Stimulated activated CD4-positive, alpha-beta T cell treated with anti-CD3 and anti-CD28 coated beads, TNF-alpha, amount 100 ng/mL, for 1 hour (primary cell): Measurements from ENCODE around the gene SCAF11.
"Not testable (repeated sequence)": the region's sequence is repeated elsewhere in the genome, so short reads cannot be mapped to it uniquely, and the experiment has no call there.

Experiments used
- DNase-seq, 3 donors: peaks; one replicate each; pipeline ENCODE4 v3.0.0-alpha.2; 2020; ENCODE audit warnings: low read depth in 3 of 3, low spot score in 1 of 3

Gene SCAF11

DNA sequence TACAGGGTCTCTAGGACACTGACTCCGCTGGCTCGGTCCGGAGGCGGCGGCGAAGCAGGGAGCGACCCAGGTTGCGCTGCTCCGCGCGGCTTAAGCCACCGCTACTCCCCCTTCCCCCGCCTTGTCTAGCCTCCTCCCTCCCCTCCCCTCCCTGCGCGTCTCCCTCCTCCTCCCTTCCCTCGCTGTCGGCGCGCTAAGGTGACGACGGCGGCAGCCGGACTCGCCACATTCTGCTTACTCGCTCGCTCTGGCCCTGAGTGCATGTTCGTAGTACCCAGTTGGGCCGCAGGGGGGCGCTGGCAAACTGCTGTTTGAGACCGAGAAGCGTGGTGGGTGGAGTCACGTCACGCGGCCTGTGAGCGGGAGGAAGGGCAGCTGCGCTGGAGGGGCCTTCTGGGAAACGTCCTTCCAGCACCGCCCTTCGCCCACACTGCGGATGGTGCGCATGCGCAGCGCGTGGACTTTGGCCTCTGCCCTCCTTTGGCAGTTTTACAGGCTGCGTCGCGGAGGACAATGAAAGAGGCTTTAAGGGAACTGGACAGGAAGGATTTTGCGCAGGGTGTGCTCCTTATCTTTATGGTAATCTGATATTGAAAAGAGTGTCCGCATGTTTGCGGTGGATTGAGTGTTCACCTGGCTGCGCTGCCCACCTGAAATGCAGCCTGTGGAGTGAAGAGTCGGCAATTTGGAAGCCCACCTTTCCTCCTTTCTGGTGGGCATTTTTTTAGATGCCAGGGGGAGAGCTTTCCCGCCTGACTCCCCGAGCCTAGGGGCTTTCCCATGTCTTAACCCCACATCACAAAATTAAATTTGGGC, at the start of gene SCAF11:
SCAF11 (minus strand) TSS at position 107 of the 816 bp plus-strand sequence. CDS start 26,407 bp downstream, outside the sequence.
- DNase-seq = peak; percentile 100

GRCh38 chr12:46037066-46037465, 46.7 kb upstream of the SCAF11 start:
- not testable (repeated sequence) for DNase-seq

DNA sequence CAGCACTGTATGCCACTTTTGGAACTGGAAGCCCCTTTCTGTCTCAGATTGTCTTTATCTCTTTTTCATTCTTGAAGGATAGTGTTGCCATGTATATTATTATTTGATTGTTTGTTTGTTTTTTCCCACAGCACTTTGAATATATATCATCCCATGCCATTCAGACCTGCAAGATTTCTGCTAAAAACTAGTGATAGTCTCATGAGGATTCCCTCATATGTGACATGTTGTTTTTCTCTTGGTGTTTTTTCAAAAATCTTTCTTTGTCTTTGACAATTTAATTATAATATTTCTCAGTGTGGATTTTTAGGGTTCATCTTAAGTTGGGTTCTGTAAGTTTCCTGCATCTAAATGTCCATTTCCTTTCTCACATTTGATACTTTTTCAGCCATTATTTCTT, 36.8 kb upstream of the SCAF11 start:
- no peak for DNase-seq

- no peak for DNase-seq
Observed at GRCh38 chr12:46024099-46024498, 33.7 kb upstream of the SCAF11 start.

DNA sequence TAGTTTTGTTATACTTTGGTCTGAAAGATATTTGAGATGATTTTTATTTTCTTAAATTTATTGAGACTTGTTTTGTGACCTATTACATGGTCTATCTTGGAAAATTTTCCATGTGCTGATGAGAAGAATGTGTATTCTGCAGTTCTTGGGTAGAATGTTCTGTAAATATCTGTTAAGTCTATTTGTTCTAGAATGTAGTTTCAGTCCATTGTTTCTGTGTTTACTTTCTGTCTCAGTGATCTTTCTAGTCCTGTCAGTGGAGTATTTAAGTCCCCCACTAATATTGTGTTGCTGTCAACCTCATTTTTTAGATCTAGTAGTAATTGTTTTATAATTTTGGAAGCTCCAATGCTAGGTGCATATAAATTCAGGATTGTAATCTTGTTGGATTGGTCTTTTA, 30.4 kb upstream of the SCAF11 start:
- DNase-seq = no peak

DNA sequence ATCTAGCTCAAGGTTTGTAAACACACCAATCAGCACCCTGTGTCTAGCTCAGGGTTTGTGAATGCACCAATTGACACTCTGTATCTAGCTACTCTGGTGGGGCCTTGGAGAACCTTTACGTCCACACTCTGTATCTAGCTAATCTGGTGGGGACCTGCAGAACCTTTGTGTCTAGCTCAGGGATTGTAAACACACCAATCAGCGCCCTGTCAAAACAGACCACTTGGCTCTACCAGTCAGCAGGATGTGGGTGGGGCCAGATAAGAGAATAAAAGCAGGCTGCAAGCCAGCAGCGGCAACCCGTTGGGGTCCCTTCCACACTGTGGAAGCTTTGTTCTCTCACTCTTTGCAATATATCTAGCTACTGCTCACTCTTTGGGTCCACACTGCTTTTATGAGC, 28.3 kb upstream of the SCAF11 start:
- not testable (repeated sequence) for DNase-seq

DNA sequence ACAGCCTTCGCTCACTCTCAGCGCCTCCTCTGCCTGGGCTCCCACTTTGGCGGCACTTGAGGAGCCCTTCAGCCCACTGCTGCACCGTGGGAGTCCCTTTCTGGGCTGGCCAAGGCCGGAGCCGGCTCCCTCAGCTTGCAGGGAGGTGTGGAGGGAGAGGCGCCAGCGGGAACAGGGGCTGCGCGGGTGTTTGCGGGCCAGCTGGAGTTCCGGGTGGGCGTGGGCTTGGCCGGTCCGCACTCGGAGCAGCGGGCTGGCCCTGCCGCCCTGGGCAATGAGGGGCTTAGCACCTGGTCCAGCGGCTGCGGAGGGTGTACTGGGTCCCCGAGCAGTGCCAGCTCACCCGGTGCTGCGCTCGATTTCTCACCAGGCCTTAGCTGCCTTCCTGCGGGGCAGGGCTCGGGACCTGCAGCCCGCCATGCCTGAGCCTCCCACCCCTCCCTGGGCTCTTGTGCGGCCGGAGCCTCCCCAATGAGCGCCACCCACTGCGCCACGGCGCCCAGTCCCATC, 27.5 kb upstream of the SCAF11 start:
- DNase-seq = not testable (repeated sequence)

DNA sequence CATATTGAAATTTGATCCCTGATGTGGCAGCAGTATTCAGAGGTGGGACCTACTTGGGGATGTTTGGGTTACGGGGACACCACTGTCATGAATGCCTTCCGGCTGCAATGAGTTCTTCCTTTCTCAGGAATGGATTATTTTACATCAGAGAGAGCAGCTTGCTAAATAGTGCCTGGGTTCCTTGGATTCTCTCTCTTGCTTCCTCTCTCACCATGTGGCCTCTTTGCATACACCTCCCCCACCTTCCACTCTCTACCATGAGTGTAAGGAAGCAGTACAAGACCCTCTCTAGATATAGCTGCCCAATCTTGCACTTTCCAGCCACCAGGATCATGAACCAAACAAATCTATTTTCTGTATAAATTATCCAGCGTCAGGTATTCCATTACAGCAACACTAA, 15.4 kb upstream of the SCAF11 start:
- DNase-seq = no peak

DNA sequence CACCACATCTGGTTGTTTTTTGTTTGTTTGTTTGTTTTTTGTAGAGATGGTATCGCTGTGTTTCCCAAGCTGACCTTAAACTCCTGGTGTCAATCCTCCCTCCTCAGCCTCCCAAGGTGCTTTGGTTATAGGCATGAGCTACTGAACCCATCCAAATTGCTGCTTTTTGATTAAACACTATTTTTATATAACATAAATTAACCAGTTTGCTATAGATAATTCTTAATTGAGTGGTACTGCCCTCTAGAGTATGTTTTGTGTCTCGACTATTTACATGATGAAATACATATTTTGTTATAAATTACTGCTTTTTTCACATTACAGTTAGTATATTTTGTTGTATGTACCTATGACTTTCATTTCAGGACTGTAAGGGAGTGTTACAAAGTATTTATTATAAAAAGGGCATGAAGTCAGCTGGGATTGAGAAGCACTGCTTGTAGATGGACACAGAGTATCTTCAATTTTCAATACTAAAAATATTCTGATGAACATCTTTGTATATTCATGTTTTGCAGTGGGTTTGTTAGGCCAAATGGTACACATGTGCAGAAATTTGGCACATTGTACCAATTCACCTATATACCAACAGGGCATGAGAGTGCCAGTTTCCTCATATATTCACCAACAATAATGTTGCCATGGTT, 14.9 kb upstream of the SCAF11 start:
- DNase-seq = no peak

- DNase-seq = no peak
Observed at GRCh38 chr12:46004715-46005114, 14.3 kb upstream of the SCAF11 start.

DNA sequence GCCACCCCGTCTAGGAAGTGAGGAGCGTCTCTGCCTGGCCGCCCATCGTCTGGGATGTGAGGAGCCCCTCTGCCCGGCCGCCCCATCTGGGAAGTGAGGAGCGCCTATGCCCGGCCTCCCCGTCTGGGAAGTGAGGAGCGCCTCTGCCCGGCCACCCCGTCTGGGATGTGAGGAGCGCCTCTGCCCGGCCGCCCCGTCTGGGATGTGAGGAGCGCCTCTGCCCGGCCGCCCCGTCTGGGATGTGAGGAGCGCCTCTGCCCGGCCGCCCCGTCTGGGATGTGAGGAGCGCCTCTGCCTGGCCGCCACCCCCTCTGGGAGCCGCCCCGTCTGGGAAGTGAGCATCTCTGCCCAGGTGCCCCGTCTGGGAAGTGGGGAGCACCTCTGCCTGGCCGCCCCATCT, 9.7 kb upstream of the SCAF11 start:
- not testable (repeated sequence) for DNase-seq

GRCh38 chr12:45994736-45995135, 4.4 kb upstream of the SCAF11 start:
- no peak for DNase-seq

DNA sequence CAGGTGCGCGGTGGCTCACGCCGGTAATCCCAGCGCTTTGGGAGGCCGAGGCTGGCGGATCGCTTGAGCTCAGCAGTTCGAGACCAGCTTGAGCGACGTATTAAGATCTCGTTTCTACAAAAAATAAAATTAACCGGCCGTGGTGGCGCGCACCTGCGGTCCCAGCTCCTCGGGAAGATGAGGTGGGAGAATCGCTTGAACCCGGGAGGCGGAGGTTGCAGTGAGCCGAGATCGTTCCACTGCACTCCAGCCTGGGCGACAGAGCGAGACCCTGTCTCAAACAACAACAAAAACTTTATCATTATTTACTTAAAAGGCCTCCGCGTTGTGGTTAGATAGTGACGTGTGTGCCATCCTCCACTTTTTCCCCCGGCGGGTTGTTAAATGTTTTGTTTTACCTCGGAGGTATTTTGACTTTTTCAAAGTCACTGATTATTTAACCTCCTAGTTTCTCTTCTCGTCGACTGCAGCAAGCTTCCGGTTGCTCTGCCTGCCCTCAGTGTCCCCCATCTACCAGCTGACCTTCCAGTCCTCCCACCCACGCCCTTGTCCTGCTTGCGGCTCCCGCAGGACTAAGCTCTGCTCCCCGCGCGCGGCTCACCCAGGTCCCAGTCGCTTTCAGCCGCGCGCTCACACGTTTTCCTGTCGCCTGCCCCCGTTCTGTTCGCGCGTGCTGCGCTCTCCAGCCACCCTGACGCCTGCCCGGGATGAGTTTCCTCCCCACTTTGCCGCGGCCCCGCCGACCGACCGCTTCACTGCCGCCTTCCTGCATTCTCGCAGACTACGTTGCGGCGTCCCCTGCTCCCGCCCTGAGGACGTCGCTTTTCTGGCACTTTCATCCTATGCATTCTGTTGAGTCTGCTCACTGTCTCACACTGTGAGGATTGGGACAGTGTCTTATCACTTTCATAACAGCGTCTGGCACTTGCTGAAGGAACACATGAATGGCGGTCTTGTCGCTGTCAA, 1.2 kb upstream of the SCAF11 start:
- peak in 2 of 3 donors; percentile 25 to 45 for DNase-seq

DNA sequence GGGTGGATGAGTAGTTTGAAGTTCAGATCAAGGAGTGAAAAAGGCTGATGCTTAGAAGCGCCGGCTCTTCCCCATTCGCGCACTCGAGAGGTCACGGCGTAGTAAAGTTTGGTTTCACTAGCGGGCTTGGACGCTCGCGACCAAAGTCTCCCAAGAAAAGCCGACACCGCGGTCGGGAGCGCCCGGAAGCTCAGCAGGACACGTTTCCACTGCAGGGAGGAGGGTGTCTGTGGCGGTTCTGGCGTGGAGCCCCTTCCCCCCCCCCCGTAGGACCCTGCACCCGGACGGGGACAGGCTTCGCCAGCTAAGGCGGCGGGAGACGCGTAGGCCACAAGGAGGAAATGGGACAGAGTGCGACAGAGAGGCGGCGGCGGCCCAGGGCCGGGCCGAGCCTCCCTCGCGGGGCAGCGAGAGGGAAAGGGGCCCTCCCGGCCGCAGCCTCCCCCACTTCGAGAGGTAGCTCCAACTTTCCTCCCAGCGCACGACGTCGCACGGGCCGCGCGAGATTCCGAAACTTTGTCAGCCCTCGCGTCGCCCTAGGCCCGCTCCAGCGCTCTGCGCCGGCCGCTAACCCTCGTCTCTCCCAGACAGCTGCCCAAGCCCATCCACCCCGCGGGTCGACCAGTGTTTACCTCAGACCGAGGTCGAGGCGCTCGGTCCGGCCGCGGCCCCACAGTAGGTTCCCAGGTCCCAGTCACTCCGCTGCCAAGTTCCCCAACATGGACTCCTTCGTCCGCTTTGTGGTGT, 480 bp downstream of the SCAF11 start:
- DNase-seq = peak in 2 of 3 donors; percentile 19 to 35

DNA sequence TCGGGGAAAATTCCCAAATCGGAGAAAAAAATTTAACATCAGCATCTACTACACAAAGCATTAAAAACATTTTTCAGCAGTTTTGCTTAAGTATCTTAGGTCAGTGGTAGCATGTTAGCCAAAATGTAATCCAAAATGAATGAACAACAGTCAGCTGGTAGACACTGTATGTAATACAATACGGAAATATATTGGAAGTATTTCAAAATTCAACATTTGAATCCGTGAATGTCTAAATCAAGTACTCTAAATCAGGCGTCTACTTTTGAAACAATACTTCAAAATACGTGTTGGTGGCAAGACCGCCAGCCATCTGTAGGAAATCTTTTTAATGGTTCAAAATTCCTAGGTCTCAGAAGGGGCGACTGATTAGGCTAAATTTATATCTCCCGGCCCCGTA, 1.1 kb downstream of the SCAF11 start:
- no peak for DNase-seq

- no peak for DNase-seq
Observed at GRCh38 chr12:45988264-45988663, 2.1 kb downstream of the SCAF11 start.

DNA sequence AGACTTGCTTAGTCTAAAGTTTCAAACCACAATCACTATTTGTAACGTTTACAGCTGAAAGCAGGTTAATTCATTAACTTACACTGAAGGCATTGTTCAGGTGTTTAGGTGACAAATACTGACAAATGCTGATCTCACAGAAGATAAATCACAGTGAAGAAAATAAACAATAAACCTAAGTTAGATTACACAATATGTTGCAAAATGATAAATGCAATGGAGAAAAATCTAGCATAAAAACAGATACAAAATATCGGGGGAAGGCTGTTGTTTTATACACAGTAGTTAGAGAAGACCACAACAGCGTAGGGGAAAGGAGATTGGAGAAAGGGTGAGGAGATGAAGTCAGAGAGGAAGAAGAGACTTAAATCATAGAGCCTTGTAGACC, 3.0 kb downstream of the SCAF11 start:
- no peak for DNase-seq

GRCh38 chr12:45986641-45987339, 3.6 kb downstream of the SCAF11 start:
- no peak for DNase-seq

- no peak for DNase-seq
Observed at GRCh38 chr12:45981075-45981837, 9.1 kb downstream of the SCAF11 start.
